Epidermal melanocyte (primary cell): ENCODE measurements around the gene LARP4.
"Not testable (repeated sequence)": the region's sequence is repeated elsewhere in the genome, so short reads cannot be mapped to it uniquely, and the experiment has no call there.

Source experiments
- DNase-seq: peaks from one replicate; pipeline ENCODE4 v3.0.0; 2011; ENCODE audit warnings: low spot score; ENCODE audit not compliant: insufficient read length

LARP4 gene

DNA sequence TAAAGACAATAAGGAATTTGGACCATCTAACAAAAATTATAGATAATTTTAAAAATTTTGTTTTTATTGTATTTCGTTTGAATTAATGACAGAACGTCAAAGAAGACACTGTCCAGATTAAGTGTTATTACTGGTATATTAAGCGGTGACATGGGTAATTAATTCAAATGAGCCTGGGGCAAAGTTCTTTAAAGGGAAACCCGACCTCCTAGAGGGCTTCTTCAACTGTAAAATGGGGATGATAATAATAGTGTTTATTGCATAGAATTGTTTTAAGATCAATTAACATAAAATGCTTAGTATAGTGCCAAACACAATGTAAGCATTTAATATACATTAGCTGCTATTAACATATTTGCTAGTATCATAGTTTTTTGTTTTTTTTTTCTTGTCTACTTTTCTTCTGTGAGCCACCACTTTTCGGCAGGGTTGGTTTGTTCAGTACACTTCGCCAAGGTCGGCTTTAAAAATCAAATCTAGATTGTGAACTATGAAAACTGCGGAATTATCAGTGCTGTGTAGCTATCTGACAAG is 514 bp upstream of the LARP4 start:
- peak; percentile 45 for DNase-seq

DNA sequence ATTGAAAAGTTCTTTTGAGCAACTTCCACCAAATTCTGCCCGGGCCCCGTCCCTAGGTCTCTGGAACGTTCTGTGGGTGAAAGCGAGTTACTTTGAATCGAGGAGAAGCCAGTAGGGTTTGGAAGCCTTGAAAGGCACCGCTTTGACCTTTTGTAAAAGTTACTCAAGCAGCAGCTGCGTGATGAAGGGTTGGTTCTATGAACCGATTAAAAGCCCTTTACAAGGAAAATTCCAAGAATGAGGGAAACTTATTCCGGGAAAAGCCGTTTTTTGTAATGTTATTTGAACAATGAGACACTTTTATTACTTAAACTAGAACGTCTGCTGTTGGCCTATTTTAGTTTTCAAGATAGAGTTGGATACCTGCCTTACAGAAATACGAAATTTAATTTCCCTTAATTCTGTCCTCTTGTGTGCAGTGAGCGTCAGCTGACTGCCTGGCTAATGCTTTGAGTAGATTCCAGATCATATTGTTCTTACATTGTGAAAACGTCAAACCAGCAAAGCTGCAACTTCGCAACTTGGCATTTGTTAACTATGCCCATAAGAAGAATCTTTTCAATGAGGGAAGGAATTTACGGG is 906 bp downstream of the LARP4 start:
- no peak for DNase-seq

GRCh38 chr12:50402264-50403000 is 1.7 kb downstream of the LARP4 start:
- no peak for DNase-seq

GRCh38 chr12:50403001-50403440 is 2.3 kb downstream of the LARP4 start:
- no peak for DNase-seq

DNA sequence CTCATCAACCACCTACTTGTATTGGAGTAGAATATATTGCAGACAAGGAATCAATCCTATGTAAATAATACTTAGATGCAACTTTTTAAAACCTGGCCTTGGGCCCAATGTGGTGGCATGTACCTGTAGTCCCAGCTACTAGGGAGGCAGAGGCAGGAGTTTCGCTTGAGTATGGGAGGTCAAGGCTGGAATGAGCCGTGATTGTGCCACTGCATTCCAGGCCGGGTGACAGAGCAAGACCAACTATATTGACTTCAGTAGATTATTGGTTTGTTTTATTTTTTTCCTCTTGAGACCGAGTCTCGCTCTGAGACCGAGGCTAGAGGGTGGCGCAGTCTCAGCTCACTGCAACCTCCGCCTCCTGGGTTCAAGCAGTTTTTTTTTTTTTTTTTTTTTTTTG is 3.6 kb downstream of the LARP4 start:
- no peak for DNase-seq

- no peak for DNase-seq
These were observed 10.5 kb downstream of the LARP4 start for GRCh38 chr12:50411051-50411660.

GRCh38 chr12:50415899-50416479 is 15.3 kb downstream of the LARP4 start:
- no peak for DNase-seq

DNA sequence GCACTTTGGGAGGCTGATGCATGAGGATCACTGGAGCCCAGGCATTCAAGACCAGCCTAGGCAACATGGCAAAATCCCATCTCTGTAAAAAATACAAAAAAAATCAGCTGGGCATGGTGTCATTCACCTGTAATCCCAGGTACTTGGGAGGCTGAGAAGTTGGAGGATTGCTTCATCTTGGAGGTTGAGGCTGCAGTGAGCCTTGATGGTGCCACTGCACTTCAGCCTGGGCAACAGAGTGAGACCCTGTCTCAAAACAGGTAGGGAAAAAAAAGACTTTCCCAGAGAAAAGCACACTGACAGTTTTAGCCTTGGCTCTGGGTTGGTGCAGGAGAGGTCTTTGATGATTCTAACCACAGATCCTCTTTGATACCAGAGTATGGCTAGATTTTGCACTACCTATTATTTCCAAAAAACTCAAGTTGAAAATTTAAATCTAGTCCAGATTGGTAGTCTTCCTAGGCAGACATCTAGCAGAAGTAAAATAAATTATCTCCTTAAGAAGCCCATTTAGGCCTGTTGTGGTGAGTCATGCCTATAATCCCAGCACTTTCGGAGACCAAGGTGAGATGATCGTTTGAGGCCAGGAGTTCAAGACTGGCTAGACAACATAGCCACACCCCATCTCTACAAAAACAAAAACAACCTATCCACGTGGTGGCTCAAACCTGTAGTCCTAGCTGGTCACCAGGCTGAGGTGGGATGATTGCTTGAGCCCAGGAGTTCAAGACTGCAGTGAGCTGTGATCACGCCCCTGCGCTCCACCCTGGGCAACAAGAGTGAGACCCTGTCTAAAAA is 18.6 kb downstream of the LARP4 start:
- DNase-seq: no peak

GRCh38 chr12:50422855-50423254 is 22.2 kb downstream of the LARP4 start:
- not testable (repeated sequence) for DNase-seq

GRCh38 chr12:50423342-50423741 is 22.7 kb downstream of the LARP4 start:
- not testable (repeated sequence) for DNase-seq

DNA sequence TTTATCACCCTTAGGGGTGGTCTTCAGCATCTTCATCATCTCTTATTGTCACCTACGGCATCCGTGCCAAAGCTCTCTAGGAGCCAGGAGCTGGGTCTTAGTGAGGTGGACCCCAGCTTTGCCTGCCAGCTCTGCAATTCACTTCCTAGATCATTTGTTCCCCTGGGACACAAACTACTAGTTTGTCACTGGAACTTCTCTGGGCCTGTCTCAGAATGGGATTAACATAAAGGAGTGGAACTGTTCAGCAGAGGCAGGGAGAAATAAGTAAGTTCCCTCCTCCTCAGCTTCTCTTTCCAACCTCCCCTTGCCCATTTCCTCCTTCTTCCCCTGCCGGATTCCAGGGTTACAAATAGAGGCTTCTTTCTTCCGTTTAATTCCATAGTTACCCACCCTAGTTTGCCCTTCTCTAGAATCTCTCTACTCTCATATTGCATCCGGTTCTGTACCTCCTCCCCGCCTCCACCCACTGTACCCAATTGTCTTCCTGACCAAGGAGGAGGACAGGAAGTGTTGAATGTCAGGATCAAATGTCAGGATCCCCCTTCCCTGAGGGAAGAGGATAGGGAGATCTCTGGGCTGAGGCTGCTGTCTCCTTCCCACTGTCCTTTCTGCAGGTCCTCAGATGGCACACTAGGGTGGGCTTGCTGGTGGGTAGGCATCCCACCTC is 25.0 kb downstream of the LARP4 start:
- peak; percentile 28 for DNase-seq

DNA sequence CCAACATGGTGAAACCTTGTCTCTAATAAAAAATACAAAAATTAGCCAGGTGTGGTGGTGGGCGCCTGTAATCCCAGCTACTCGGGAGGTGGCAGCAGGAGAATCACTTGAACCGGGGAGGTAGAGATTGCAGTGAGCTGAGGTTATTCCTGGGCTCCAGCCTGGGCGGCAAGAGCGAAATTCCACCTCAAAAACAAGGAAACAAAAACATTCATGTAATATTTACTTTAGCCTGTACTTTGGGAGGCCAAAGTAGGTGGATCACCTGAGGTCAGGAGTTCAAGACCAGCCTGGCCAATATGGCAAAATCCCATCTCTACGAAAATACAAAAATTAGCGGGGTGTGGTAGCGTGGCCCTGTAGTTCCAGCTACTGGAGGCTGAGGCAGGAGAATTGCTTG is 31.0 kb downstream of the LARP4 start:
- not testable (repeated sequence) for DNase-seq

GRCh38 chr12:50440288-50440687 is 39.6 kb downstream of the LARP4 start:
- no peak for DNase-seq

DNA sequence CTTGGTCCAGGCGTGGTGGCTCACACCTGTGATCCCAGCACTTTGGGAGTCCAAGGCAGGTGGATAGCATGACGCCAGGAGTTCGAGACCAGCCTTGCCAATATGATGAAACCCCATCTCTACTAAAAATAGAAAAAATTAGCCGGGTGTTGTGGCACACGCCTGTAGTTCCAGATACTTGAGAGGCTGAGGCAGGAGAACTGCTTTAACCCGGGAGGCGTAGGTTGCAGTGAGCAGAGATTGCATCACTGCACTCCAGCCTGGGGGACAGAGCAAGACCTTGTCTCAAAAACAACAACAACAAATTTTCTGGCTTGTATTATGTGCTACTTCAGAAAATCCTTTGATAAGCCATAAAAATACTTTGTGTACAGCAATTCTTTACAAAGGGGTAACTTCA is 41.1 kb downstream of the LARP4 start:
- no peak for DNase-seq

DNA sequence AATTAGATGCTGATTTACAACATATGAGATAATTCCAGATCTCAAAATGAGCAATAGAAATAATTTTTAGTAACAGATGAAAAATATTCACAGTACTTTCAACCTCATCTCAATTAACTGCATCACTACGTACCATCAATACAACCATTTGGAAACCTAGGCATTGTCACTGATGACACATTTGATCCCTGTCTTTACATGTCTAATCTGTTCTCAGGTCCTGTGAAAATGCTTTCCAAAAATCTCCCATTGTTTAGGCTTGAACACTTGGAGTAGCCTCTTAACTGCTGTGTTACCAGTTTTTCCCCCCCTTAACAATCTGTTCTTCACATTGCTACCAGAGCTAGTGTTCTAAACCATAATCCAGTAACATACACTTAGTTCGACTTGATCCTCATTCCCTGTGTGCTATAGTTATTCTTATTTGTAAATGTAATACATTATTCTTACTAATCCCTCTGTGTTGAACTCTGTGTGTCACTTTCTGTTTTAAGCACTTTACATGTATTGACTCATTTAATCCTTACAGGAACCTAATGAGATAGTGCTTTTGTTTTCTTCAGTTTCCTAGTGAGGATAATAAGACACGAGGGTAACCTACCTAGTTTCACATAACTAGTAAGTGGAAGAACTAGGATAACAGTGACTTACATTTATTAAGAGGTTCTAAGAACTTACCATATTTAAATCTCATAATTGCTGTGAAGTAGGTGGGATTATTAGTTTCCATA is 41.7 kb downstream of the LARP4 start:
- no peak for DNase-seq

DNA sequence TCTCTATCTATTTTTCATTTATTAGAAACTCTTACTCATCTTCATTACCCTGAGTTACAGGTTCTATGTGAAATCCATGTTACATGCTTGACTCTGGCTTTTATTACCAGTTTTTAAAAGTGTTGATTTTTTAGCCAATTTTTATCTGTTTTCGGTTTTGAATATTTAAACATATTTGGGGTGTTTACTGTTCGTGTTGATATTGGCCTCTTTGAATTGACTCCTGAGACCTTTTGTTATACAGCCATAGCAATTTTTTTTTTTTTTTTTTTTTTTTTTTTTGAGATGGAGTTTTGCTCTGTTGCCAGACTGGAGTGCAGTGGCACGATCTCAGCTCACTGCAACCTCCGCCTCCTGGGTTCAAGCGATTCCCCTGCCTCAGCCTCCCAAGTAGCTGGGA is 49.0 kb downstream of the LARP4 start:
- not testable (repeated sequence) for DNase-seq

GRCh38 chr12:50452795-50453194 is 52.1 kb downstream of the LARP4 start:
- DNase-seq: no peak

- no peak for DNase-seq
These were observed 53.2 kb downstream of the LARP4 start for GRCh38 chr12:50453872-50454271.

DNA sequence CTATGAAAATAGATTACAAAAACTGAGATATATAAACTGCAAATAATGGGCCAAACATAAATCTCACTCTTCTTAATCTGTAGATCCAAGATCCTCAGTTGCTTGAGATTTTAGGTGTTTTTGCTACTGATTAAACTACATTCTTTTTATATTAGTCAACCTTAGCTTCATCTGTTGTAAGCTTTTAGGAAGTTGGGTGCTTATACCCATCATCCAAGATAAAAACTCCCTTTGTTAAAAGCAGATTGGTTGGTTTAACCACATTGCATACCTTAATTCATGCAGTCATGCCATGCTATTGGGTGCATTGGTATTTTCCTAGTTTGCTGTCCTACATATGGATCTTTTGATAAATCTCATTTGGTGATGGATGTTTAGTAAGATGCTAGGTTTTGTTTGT is 57.9 kb downstream of the LARP4 start:
- DNase-seq: no peak

- DNase-seq: no peak
These were observed 66.8 kb downstream of the LARP4 start for GRCh38 chr12:50467439-50467838.
